GM19324 (cell line): ENCODE measurements around the gene CWC25.
"Not testable (repeated sequence)": the region's sequence is repeated elsewhere in the genome, so short reads cannot be mapped to it uniquely, and the experiment has no call there.

Source experiments
- ATAC-seq: cut with Tn5 transposase; IDR thresholded peaks from one replicate; pipeline ENCODE4 v1.9.1; 2021; ENCODE audit warnings: mild to moderate bottlenecking, moderate library complexity; ENCODE audit not compliant: unreplicated experiment, low FRiP score

The CWC25 gene

GRCh38 chr17:38790148-38790707 lies 34.9 kb downstream of the CWC25 start:
- ATAC-seq, result not testable (repeated sequence)

- no peak for ATAC-seq
Observed at GRCh38 chr17:38789185-38789584, 35.9 kb downstream of the CWC25 start.

GRCh38 chr17:38787999-38788398 lies 37.1 kb downstream of the CWC25 start:
- ATAC-seq, result not testable (repeated sequence)

GRCh38 chr17:38786372-38786771 lies 38.7 kb downstream of the CWC25 start:
- no peak for ATAC-seq

GRCh38 chr17:38783227-38783626 lies 41.9 kb downstream of the CWC25 start:
- ATAC-seq, result no peak

- no peak for ATAC-seq
Observed at GRCh38 chr17:38779965-38780752, 45.0 kb downstream of the CWC25 start.

- no peak for ATAC-seq
Observed at GRCh38 chr17:38777641-38778250, 47.4 kb downstream of the CWC25 start.

GRCh38 chr17:38773258-38773657 lies 51.9 kb downstream of the CWC25 start:
- no peak for ATAC-seq

GRCh38 chr17:38768417-38768816 lies 56.7 kb downstream of the CWC25 start:
- no peak for ATAC-seq

GRCh38 chr17:38766341-38766740 lies 58.8 kb downstream of the CWC25 start:
- ATAC-seq, result no peak

GRCh38 chr17:38762231-38762630 lies 62.9 kb downstream of the CWC25 start:
- ATAC-seq, result no peak

GRCh38 chr17:38761612-38762011 lies 63.5 kb downstream of the CWC25 start:
- no peak for ATAC-seq

- no peak for ATAC-seq
Observed at GRCh38 chr17:38753071-38753506, 72.0 kb downstream of the CWC25 start.

GRCh38 chr17:38752308-38753070 lies 72.6 kb downstream of the CWC25 start, which contains the start of gene PSMB3:
Gene PSMB3 (plus strand): TSS chr17:38752741. CDS start chr17:38752827, 86 bp downstream.
- ATAC-seq, result peak; percentile 93

- peak; percentile 28 for ATAC-seq
Observed at GRCh38 chr17:38751808-38752307, 73.3 kb downstream of the CWC25 start.

GRCh38 chr17:38751144-38751807 lies 73.8 kb downstream of the CWC25 start:
- no peak for ATAC-seq
